ENCODE data around the gene CTRB2.

CTRB2 gene

DNA sequence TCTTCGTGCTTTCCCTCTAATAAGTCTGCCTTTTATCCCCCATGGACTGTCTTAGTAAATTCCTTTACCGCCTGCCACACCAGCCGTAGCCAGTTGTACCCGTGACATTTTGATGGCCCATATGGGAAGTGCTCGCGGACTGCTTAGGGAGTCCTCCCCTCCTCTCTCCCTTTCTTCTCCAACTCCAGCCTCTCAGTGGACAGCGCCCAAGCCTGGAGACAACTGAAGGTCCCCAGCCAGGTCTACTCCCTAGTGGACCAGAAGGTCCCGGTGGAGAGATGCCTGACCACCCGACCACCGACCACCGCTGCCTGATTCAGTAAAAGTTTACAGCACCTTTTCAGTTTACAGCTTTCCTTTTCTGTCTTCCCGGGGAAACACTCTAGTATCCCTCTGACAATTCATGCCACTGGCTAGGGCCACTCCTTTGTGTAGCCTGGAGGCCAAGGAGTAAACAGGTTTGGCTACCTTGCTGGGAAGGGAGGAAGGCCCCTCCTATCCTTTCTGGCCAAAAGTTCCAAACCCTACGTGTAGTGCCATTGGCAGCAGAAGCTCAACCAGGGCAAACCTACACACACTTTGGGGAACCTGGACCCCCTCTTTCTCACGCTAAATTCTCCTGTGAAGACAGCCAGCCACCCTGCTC lies 18.0 kb downstream of the CTRB2 start:
- CTCF ChIA-PET, result interaction anchor here (3.4 kb wide), 1 partner anchor 11 kb away, joined by 22 read pairs; no protein-coding TSS in a partner anchor

DNA sequence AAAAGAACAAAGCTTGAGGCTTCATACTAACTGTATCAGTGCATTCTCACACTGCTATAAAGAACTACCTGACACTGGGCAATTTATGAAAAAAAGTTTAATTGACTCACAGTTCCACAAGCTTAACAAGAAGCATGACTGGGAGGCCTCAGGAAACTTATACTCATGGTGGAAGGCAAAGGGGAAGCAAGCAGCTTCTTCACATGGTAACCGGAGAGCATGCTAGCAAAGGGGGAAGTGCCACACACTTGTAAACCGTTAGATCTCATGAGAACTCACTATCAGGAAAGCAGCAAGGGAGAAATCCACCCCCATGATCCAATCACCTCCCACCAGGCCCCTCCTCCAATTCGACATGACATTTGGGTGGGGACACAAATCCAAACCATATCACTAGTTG lies 25.3 kb downstream of the CTRB2 start:
- TF ChIP-seq, protein P1, sequence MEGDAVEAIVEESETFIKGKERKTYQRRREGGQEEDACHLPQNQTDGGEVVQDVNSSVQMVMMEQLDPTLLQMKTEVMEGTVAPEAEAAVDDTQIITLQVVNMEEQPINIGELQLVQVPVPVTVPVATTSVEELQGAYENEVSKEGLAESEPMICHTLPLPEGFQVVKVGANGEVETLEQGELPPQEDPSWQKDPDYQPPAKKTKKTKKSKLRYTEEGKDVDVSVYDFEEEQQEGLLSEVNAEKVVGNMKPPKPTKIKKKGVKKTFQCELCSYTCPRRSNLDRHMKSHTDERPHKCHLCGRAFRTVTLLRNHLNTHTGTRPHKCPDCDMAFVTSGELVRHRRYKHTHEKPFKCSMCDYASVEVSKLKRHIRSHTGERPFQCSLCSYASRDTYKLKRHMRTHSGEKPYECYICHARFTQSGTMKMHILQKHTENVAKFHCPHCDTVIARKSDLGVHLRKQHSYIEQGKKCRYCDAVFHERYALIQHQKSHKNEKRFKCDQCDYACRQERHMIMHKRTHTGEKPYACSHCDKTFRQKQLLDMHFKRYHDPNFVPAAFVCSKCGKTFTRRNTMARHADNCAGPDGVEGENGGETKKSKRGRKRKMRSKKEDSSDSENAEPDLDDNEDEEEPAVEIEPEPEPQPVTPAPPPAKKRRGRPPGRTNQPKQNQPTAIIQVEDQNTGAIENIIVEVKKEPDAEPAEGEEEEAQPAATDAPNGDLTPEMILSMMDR (IDR thresholded peaks at IDR 0.05; ENCODE audit: insufficient read depth, low read length, missing control alignments), result no peak

More for the DNA sequence above, 18.0 kb downstream of the CTRB2 start:
- no peak overlapping the region for H3K4me3 ChIP-seq (ENCODE audit: low read depth, low read length)
- POLR2A ChIA-PET, result no interaction called here
- no peak for DNase-seq (ENCODE audit: low read depth, low spot score)
- TF ChIP-seq, protein P1 (IDR thresholded peaks at IDR 0.05; ENCODE audit: insufficient read depth, low read length, missing control alignments), result no peak

DNA sequence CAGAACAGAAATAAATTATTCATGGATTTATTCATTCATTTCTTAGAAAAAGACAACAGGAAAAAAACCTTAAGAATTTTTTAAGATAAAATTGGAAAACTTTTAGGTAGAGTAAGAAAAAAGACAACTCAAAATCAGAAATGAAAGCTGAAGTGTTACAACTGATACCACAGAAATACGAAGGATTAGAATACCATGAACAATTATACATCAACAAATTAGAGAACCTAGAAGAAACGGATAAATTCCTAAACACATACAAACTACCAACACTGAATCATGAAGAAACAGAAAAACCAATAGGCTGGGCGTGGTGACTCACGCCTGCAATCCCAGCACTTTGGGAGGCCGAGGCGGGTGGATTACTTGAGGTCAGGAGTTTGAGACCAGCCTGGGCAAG lies 27.8 kb downstream of the CTRB2 start:
- DNase-seq (ENCODE audit: low read depth, low spot score), result no peak
- TF ChIP-seq, protein P1 (IDR thresholded peaks at IDR 0.05; ENCODE audit: insufficient read depth, low read length, missing control alignments), result no peak
- no peak overlapping the region for H3K4me3 ChIP-seq (ENCODE audit: low read depth, low read length)
- CTCF ChIA-PET, result interaction anchor here (0.6 kb wide), 1 partner anchor 1926 kb away, joined by 3 read pairs; no protein-coding TSS in a partner anchor
- POLR2A ChIA-PET, result no interaction called here

More for the DNA sequence above, 25.3 kb downstream of the CTRB2 start:
- H3K4me3 ChIP-seq (ENCODE audit: low read depth, low read length), result no peak overlapping the region
- CTCF ChIA-PET, result interaction anchor here (0.8 to 2.3 kb wide), 2 partner anchors 18 to 283 kb away, joined by 3 to 9 read pairs; no protein-coding TSS in a partner anchor
- no peak for DNase-seq (ENCODE audit: low read depth, low spot score)
- POLR2A ChIA-PET, result no interaction called here

DNA sequence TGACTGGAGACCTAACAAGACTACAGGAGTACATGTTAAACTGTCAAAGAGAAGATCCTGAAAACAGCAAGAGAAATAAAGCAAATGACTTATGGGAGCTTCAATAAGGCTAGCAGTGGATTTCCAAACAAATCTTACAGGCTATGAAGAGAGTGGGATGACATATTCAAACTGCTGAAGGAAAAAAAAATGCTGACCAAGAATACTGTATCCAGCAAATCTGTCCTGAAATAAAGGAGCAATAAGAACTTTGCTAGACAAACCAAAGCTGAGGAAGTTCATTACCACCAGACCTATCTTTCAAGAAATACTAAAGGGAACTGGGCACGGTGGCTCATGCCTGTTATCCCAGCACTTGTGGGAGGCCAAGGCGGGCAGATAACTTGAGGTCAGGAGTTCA lies 30.0 kb downstream of the CTRB2 start:
- POLR2A ChIA-PET, result no interaction called here
- no peak for DNase-seq (ENCODE audit: low read depth, low spot score)
- CTCF ChIA-PET, result no interaction called here
- H3K4me3 ChIP-seq (ENCODE audit: low read depth, low read length), result no peak overlapping the region
- TF ChIP-seq, protein P1 (IDR thresholded peaks at IDR 0.05; ENCODE audit: insufficient read depth, low read length, missing control alignments), result no peak

DNA sequence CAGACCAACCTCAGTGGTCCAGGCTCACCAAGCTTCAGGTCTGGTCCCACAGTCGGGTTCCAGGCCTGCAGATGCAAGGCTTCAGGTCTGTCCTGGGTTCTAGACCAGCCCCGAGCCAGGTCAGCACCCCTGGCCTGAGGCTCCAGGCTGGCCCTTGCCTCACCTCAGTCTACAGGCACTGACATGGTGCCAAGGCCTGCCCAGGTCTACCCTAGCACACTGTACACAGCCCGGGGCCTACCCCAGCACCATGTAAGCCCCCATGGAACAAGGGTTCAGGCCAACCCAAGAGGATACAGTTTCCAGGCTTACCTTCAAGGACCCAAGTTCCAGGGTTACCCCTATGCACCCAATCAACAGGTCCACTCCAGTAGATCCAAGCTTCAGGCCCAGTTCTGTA lies 31.9 kb downstream of the CTRB2 start:
- H3K4me3 ChIP-seq (ENCODE audit: low read depth, low read length), result no peak overlapping the region
- TF ChIP-seq, protein P1 (IDR thresholded peaks at IDR 0.05; ENCODE audit: insufficient read depth, low read length, missing control alignments), result no peak
- POLR2A ChIA-PET, result no interaction called here
- DNase-seq (ENCODE audit: low read depth, low spot score), result no peak
- CTCF ChIA-PET, result interaction anchor here (0.8 to 1.5 kb wide), 2 partner anchors 24 to 290 kb away, joined by 4 to 5 read pairs; no protein-coding TSS in a partner anchor

DNA sequence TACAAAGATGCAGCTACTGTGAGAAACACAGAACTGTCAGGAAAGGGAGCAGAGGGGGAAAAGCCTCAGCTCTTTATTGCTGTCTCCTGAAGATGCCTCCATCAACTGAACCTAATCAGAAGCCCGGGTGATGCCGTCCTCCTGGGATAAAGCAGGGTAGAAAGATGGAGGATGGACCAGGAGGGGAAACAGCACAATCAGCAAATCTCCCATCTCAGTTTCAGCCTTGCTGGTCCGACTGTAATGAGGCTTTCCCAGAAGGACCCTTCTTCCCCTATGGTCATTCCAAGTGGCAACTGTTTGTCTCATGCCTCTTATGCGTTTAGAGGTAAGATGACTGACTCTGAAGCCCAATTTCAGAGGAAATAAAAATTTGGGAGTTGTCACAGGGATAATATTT lies 34.4 kb downstream of the CTRB2 start:
- TF ChIP-seq, protein P1 (IDR thresholded peaks at IDR 0.05; ENCODE audit: insufficient read depth, low read length, missing control alignments), result no peak

More for the DNA sequence above, 34.4 kb downstream of the CTRB2 start:
- POLR2A ChIA-PET, result no interaction called here
- CTCF ChIA-PET, result interaction anchor here (1.0 to 2.1 kb wide), 2 partner anchors 27 to 229 kb away, joined by 3 to 6 read pairs; no protein-coding TSS in a partner anchor
- no peak for DNase-seq (ENCODE audit: low read depth, low spot score)
- no peak overlapping the region for H3K4me3 ChIP-seq (ENCODE audit: low read depth, low read length)
